Vagina (tissue), 2 donors: Measurements from ENCODE around the gene POLD1. TPM values are rescaled to one million over a fixed set of nuclear protein-coding genes. Genes with fewer than 3 reads are reported as not detected.

Source experiments
- DNase-seq, 2 donors: peaks; one replicate each; pipeline ENCODE4 v3.0.0-alpha.2; 2017; ENCODE audit errors: extremely low spot score in 2 of 2
- H3K27ac ChIP-seq: fragments of 200-600 bp; sonication (generic); one replicate; pipeline ENCODE4 v1.5.1; 2019
- H3K27me3 ChIP-seq: fragments of 200-600 bp; sonication (generic); one replicate; pipeline ENCODE4 v1.5.1; 2019
- H3K36me3 ChIP-seq, 2 donors: fragments of 200-600 bp; sonication (generic); one replicate each; pipeline ENCODE4 v1.5.1; 2017 to 2019
- H3K4me1 ChIP-seq: fragments of 200-600 bp; sonication (generic); one replicate; pipeline ENCODE4 v1.5.1; 2019
- H3K4me3 ChIP-seq, 2 donors: fragments of 200-600 bp; sonication (generic); 1 replicate in 1 of 2; 2 replicates in 1 of 2; pipeline ENCODE4 v1.5.1; 2016 to 2019
- H3K9me3 ChIP-seq: fragments of 200-600 bp; sonication (generic); one replicate; pipeline ENCODE4 v1.5.1; 2019
- CTCF ChIP-seq, 3 experiments: fragments of 450-650 bp in 2 of 3; fragments of 200-600 bp in 1 of 3; sonication (generic) in 1 of 3; IDR thresholded peaks; one replicate each; pipeline ENCODE4 v1.5.1; 2017 to 2019; ENCODE audit warnings: antibody characterized with exemption in 3 of 3, mild to moderate bottlenecking in 2 of 3, moderate library complexity in 2 of 3
- POLR2A ChIP-seq, 2 donors: fragments of 450-650 bp; IDR thresholded peaks; one replicate each; pipeline ENCODE4 v1.6.1; 2017; ENCODE audit warnings: antibody characterized with exemption in 2 of 2, mild to moderate bottlenecking in 2 of 2, moderate library complexity in 2 of 2
- POLR2AphosphoS5 ChIP-seq, 2 donors: sonication (generic); formaldehyde crosslinking; IDR thresholded peaks; one replicate each; pipeline ENCODE4 v1.9.0; 2017; ENCODE audit warnings: antibody characterized with exemption in 2 of 2, mild to moderate bottlenecking in 2 of 2, low read depth in 1 of 2; ENCODE audit not compliant: insufficient read depth in 1 of 2
- intact Hi-C: fragments of 100-400 bp; cut with DNase I; formaldehyde crosslinking; loops from one replicate; pipeline ENCODE4 v1.15.1; 2023
- total RNA-seq: library from RNA; depleted of rRNA; stranded (reverse); fragments of >200 nt; gene quantifications from one replicate; pipeline ENCODE4 v1.2.3, GENCODE V29; 2016

The POLD1 gene
- total RNA-seq, 1 donor from 2014 or later: 16.7 TPM

GRCh38 chr19:50451223-50451534 lies 67.0 kb downstream of the POLD1 start:
- Histone ChIP-seq H3K36me3 (no peaks in the 10 kb centered on the region), H3K4me3 (no peak overlapping the region), H3K27me3 (no peaks in the 10 kb centered on the region), H3K27ac (no peak overlapping the region), H3K9me3 (no peaks in the 10 kb centered on the region), H3K4me1 (no peaks in the 10 kb centered on the region)
- intact Hi-C loops: no loop called here
- TF ChIP-seq POLR2AphosphoS5 (IDR thresholded peaks at IDR 0.05; ENCODE audit: insufficient read depth in 1 of 2, low read depth in 1 of 2): no peak
- no peak for TF ChIP-seq POLR2A (IDR thresholded peaks at IDR 0.05)
- TF ChIP-seq CTCF (IDR thresholded peaks at IDR 0.05): no peak
- no peak for DNase-seq

DNA sequence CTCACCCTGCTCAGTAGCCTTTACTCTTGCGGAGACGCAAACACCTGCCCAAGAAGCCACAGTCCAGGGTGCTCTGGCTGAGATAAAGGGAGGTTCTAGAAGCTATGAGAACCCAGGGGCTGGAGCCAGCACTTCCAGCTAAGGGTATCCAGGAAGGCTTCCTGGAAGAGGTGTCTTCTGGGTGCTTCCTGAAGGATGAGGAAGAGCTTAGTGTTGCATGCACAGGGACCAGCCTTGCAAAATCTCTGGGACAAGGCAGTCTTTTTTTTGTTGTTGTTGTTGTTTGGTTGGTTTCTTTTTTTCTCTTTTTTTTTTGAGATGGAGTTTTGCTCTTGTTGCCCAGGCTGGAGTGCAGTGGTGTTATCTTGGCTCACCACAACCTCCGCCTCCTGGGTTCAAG lies 69.1 kb downstream of the POLD1 start:
- DNase-seq: no peak
- intact Hi-C loops: no loop called here
- TF ChIP-seq CTCF (IDR thresholded peaks at IDR 0.05) (no peak), POLR2A (IDR thresholded peaks at IDR 0.05) (no peak), POLR2AphosphoS5 (IDR thresholded peaks at IDR 0.05; ENCODE audit: insufficient read depth in 1 of 2, low read depth in 1 of 2) (no peak)
- no peaks in the 10 kb centered on the region for H3K27me3 ChIP-seq
- no peak overlapping the region for H3K4me3 ChIP-seq
- H3K36me3 ChIP-seq: no peaks in the 10 kb centered on the region
- H3K9me3 ChIP-seq: no peaks in the 10 kb centered on the region
- H3K27ac ChIP-seq: no peak overlapping the region
- H3K4me1 ChIP-seq: no peaks in the 10 kb centered on the region

DNA sequence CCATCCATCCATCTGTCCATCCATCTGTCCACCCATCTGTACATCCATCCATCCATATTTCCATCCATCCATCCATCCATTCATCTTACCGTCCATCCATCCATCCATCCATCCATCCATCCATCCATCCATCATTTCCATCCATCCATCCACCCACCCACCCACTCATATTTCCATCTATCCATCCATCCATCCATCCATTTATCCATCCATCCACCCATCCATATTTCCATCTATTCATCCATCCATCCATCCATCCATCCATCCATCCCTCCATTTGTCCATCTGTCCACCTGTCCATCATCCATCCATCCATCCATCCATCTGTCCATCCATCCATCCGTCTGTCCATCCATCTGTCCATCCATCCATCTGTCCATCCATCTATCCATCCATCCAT lies 71.8 kb downstream of the POLD1 start:
- no peak for DNase-seq
- H3K4me1 ChIP-seq: no peaks in the 10 kb centered on the region
- no peaks in the 10 kb centered on the region for H3K9me3 ChIP-seq
- no peaks in the 10 kb centered on the region for H3K36me3 ChIP-seq
- no peaks in the 10 kb centered on the region for H3K27me3 ChIP-seq
- no peak overlapping the region for H3K27ac ChIP-seq
- TF ChIP-seq POLR2AphosphoS5 (IDR thresholded peaks at IDR 0.05; ENCODE audit: insufficient read depth in 1 of 2, low read depth in 1 of 2) (no peak), CTCF (IDR thresholded peaks at IDR 0.05) (no peak), POLR2A (IDR thresholded peaks at IDR 0.05) (no peak)
- intact Hi-C loops: no loop called here
- no peak overlapping the region for H3K4me3 ChIP-seq

GRCh38 chr19:50457300-50457699 lies 73.2 kb downstream of the POLD1 start:
- DNase-seq: no peak
- Histone ChIP-seq H3K9me3 (no peaks in the 10 kb centered on the region), H3K36me3 (no peaks in the 10 kb centered on the region), H3K27ac (no peak overlapping the region), H3K27me3 (no peaks in the 10 kb centered on the region), H3K4me3 (no peak overlapping the region), H3K4me1 (no peaks in the 10 kb centered on the region)
- intact Hi-C loops: no loop called here
- TF ChIP-seq CTCF (IDR thresholded peaks at IDR 0.05): no peak
- no peak for TF ChIP-seq POLR2AphosphoS5 (IDR thresholded peaks at IDR 0.05; ENCODE audit: insufficient read depth in 1 of 2, low read depth in 1 of 2)
- TF ChIP-seq POLR2A (IDR thresholded peaks at IDR 0.05): no peak

GRCh38 chr19:50458396-50459066 lies 74.4 kb downstream of the POLD1 start:
- no peak for DNase-seq
- no peak for TF ChIP-seq POLR2A (IDR thresholded peaks at IDR 0.05)
- no peak for TF ChIP-seq CTCF (IDR thresholded peaks at IDR 0.05)
- TF ChIP-seq POLR2AphosphoS5 (IDR thresholded peaks at IDR 0.05; ENCODE audit: insufficient read depth in 1 of 2, low read depth in 1 of 2): no peak
- no peak overlapping the region for H3K4me3 ChIP-seq
- intact Hi-C loops: no loop called here
- H3K4me1 ChIP-seq: no peaks in the 10 kb centered on the region
- H3K27ac ChIP-seq: no peak overlapping the region
- H3K9me3 ChIP-seq: no peaks in the 10 kb centered on the region
- H3K36me3 ChIP-seq: no peaks in the 10 kb centered on the region
- H3K27me3 ChIP-seq: no peaks in the 10 kb centered on the region
